HCT116 (cell line): ENCODE measurements around the gene GOLGA6L7. TPM values are rescaled to one million over a fixed set of nuclear protein-coding genes. Genes with fewer than 3 reads are reported as not detected.
A peak's percentile ranks its signal among the peaks of the same experiment; 100 is the strongest.
"Not testable (repeated sequence)": the region's sequence is repeated elsewhere in the genome, so short reads cannot be mapped to it uniquely, and the experiment has no call there.

ENCODE experiments used
- ATAC-seq: fragments of 200-7000 bp; cut with Tn5 transposase; 2 replicates; pipeline ENCODE4 v1.9.1; 2020; ENCODE audit warnings: mild to moderate bottlenecking, moderate library complexity
- BruUV-seq: library from RNA; stranded (reverse); fragments of 400-500 nt; replicated peaks from 2 replicates; lab custom pipeline; 2021; lab: Mats Ljungman, UMichigan
- CTCF ChIA-PET: fragments of 300-600 bp; sonication (Branson Sonifier 250); formaldehyde crosslinking; loops from one replicate; lab custom pipeline; 2021; ENCODE audit warnings: antibody characterized with exemption; lab: Charles Lee
- POLR2A ChIA-PET: fragments of 300-600, 350-600 bp; sonication (Branson Sonifier 250); formaldehyde crosslinking; loops from one replicate; lab custom pipeline; 2021; ENCODE audit warnings: antibody characterized with exemption; lab: Charles Lee
- RAD21 ChIA-PET, 2 experiments: fragments of 300-600 bp; sonication (Branson Sonifier 250); formaldehyde crosslinking; loops; one replicate each; lab custom pipeline; 2023; ENCODE audit warnings: low total read pairs in 2 of 2; ENCODE audit not compliant: uncharacterized antibody in 2 of 2, unreplicated experiment in 2 of 2, low non-redundant PET in 1 of 2; lab: Charles Lee
- DNase-seq: peaks from one replicate; pipeline ENCODE4 v3.0.0-alpha.2; 2010; ENCODE audit warnings: low read depth, low spot score
- H2AFZ ChIP-seq: fragments of 200-600 bp; shearing (Covaris generic), sonication (generic); 2 replicates; pipeline ENCODE4 v1.6.1; 2017; ENCODE audit warnings: low read depth, mixed run types, mixed read lengths, antibody characterized with exemption, low read length; ENCODE audit not compliant: poor library complexity, severe bottlenecking
- H3K27ac ChIP-seq: 2 replicates; pipeline ENCODE4 v1.5.1; 2012; ENCODE audit warnings: low read depth, low read length
- H3K27me3 ChIP-seq: fragments of 200-600 bp; sonication (generic); 2 replicates; pipeline ENCODE4 v1.6.1; 2016; ENCODE audit warnings: mixed run types, low read length, mixed read lengths; ENCODE audit not compliant: insufficient read depth
- H3K36me3 ChIP-seq, 2 experiments: fragments of 200-500 bp in 1 of 2; fragments of 200-600 bp in 1 of 2; sonication (Bioruptor generic) in 1 of 2; sonication (generic) in 1 of 2; 2 replicates each; pipeline versions ENCODE4 v1.5.1 to v1.6.1; 2014 to 2016; ENCODE audit warnings: low read length in 2 of 2, inconsistent platforms in 1 of 2, mixed read lengths in 1 of 2, mixed run types in 1 of 2; ENCODE audit not compliant: insufficient read depth in 2 of 2, control insufficient read depth in 1 of 2
- H3K4me1 ChIP-seq, 2 experiments: fragments of 200-600 bp in 1 of 2; sonication (generic) in 1 of 2; 2 replicates each; pipeline versions ENCODE4 v1.5.1 to v1.6.1; 2012 to 2017; ENCODE audit warnings: low read length in 2 of 2, inconsistent platforms in 1 of 2, mild to moderate bottlenecking in 1 of 2, mixed read lengths in 1 of 2, mixed run types in 1 of 2, moderate library complexity in 1 of 2; ENCODE audit not compliant: insufficient read depth in 2 of 2, control insufficient read depth in 1 of 2
- H3K4me2 ChIP-seq: fragments of 200-600 bp; sonication (generic); 2 replicates; pipeline ENCODE4 v1.6.1; 2017; ENCODE audit warnings: mixed run types, low read length, mixed read lengths
- H3K4me3 ChIP-seq, 2 experiments: fragments of 200-600 bp in 1 of 2; sonication (generic) in 1 of 2; replicated peaks in 1 of 2; 2 replicates each; pipeline ENCODE4 v1.5.1; 2011 to 2016; ENCODE audit warnings: low read length in 2 of 2, control low read depth in 1 of 2, low read depth in 1 of 2, mild to moderate bottlenecking in 1 of 2, mixed read lengths in 1 of 2, mixed run types in 1 of 2
- H3K79me2 ChIP-seq: fragments of 200-600 bp; sonication (generic); 2 replicates; pipeline ENCODE4 v1.6.1; 2017; ENCODE audit warnings: mild to moderate bottlenecking, mixed run types, low read length, moderate library complexity, mixed read lengths; ENCODE audit not compliant: insufficient read depth
- H3K9ac ChIP-seq: fragments of 200-600 bp; sonication (generic); 2 replicates; pipeline ENCODE4 v1.6.1; 2016; ENCODE audit warnings: low read length, mixed read lengths
- H3K9me2 ChIP-seq: fragments of 200-600 bp; sonication (generic), shearing (Covaris generic); 2 replicates; pipeline ENCODE4 v1.6.1; 2017; ENCODE audit warnings: mixed run types, mild to moderate bottlenecking, moderate library complexity; ENCODE audit not compliant: insufficient read depth
- H3K9me3 ChIP-seq, 2 experiments: fragments of 200-500 bp in 1 of 2; fragments of 200-600 bp in 1 of 2; sonication (Bioruptor generic) in 1 of 2; sonication (generic) in 1 of 2; 2 replicates each; pipeline ENCODE4 v1.6.1; 2014 to 2017; ENCODE audit warnings: low read length in 2 of 2, mixed read lengths in 2 of 2, inconsistent platforms in 1 of 2, low read depth in 1 of 2, mild to moderate bottlenecking in 1 of 2, mixed run types in 1 of 2, moderate library complexity in 1 of 2; ENCODE audit not compliant: control insufficient read depth in 1 of 2, insufficient read depth in 1 of 2
- H4K20me1 ChIP-seq: fragments of 200-600 bp; sonication (generic), shearing (Covaris generic); 2 replicates; pipeline ENCODE4 v1.6.1; 2017; ENCODE audit warnings: mixed run types, mild to moderate bottlenecking, moderate library complexity; ENCODE audit not compliant: insufficient read depth
- intact Hi-C: fragments of 100-400 bp; cut with micrococcal nuclease; formaldehyde crosslinking; loops from 2 replicates; pipeline ENCODE4 v1.10.0; 2022
- total RNA-seq: library from RNA; stranded (reverse); gene quantifications from one replicate; pipeline ENCODE4 v1.2.1, GENCODE V29; 2021; ENCODE audit not compliant: unreplicated experiment
- TF ChIP-seq, protein P1 (sequence below), 3 experiments: fragments of 200-600 bp in 1 of 3; sonication (generic) in 1 of 3; IDR thresholded peaks in 2 of 3; conservative IDR thresholded peaks in 1 of 3; 2 replicates each; pipeline ENCODE4 v1.5.1; 2012 to 2017; ENCODE audit warnings: low read depth in 2 of 3, low read length in 2 of 3, antibody characterized with exemption in 1 of 3, borderline replicate concordance in 1 of 3, control low read depth in 1 of 3, mild to moderate bottlenecking in 1 of 3, mixed read lengths in 1 of 3, mixed run types in 1 of 3, moderate library complexity in 1 of 3; ENCODE audit not compliant: insufficient read depth in 1 of 3

The GOLGA6L7 gene
- total RNA-seq, 1 experiment from 2014 or later = not detected

DNA sequence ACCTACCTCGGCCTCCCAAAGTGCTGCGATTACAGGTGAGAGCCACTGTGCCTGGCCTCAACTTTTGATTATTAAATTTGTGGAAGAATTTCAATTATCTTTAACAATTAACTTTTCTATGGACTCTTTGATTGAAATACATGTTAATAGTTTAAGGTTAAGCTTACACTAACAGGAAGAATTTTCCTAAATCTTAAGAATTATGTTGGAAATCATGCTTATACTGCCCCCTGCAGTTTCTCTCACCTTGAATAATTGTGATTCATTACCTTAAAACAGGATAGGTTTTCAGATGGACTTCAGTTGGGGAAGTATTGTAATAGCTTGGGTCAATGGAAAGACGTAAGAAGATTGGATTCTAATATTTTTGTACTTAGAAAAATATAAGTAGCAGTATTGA, 54.2 kb downstream of the GOLGA6L7 start:
- H3K4me1 ChIP-seq, H3K79me2 ChIP-seq, H3K27ac ChIP-seq, H2AFZ ChIP-seq, BruUV-seq, H3K9ac ChIP-seq, H3K4me2 ChIP-seq, ATAC-seq, DNase-seq, H3K9me2 ChIP-seq, intact Hi-C loops, H3K36me3 ChIP-seq, H3K27me3 ChIP-seq, H3K9me3 ChIP-seq, RAD21 ChIA-PET, H4K20me1 ChIP-seq, POLR2A ChIA-PET, H3K4me3 ChIP-seq: not testable (repeated sequence)
- TF ChIP-seq, protein P1, sequence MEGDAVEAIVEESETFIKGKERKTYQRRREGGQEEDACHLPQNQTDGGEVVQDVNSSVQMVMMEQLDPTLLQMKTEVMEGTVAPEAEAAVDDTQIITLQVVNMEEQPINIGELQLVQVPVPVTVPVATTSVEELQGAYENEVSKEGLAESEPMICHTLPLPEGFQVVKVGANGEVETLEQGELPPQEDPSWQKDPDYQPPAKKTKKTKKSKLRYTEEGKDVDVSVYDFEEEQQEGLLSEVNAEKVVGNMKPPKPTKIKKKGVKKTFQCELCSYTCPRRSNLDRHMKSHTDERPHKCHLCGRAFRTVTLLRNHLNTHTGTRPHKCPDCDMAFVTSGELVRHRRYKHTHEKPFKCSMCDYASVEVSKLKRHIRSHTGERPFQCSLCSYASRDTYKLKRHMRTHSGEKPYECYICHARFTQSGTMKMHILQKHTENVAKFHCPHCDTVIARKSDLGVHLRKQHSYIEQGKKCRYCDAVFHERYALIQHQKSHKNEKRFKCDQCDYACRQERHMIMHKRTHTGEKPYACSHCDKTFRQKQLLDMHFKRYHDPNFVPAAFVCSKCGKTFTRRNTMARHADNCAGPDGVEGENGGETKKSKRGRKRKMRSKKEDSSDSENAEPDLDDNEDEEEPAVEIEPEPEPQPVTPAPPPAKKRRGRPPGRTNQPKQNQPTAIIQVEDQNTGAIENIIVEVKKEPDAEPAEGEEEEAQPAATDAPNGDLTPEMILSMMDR (IDR thresholded peaks at IDR 0.05 in 2 of 3, conservative IDR thresholded peaks at IDR 0.05 in 1 of 3; ENCODE audit: borderline replicate concordance in 1 of 3, insufficient read depth in 1 of 3, low read depth in 2 of 3, low read length in 2 of 3) = peak in 1 of 3 experiments; percentile 45; a peak in 2 of 6 replicates
- CTCF ChIA-PET = interaction anchor here (1.1 kb wide), 1 partner anchor 668 kb away, joined by 5 read pairs; no protein-coding TSS in a partner anchor

Other genes with a start within 250 kb of the GOLGA6L7 start
- 0.44 TPM for gene GOLGA8M, start 136.2 kb downstream of the GOLGA6L7 start, total RNA-seq
- 0.47 TPM for gene APBA2, start 37.3 kb upstream of the GOLGA6L7 start, total RNA-seq